Measurements from ENCODE around the gene RNF130. TPM values are rescaled to one million over a fixed set of nuclear protein-coding genes. Genes with fewer than 3 reads are reported as not detected.

RNF130 gene
- total and polyA plus RNA-seq, 2 of the 13 experiments (the other 11 are each of a cell fraction or from before 2014, with no cell fraction given) = 28.2 to 28.3 TPM

DNA sequence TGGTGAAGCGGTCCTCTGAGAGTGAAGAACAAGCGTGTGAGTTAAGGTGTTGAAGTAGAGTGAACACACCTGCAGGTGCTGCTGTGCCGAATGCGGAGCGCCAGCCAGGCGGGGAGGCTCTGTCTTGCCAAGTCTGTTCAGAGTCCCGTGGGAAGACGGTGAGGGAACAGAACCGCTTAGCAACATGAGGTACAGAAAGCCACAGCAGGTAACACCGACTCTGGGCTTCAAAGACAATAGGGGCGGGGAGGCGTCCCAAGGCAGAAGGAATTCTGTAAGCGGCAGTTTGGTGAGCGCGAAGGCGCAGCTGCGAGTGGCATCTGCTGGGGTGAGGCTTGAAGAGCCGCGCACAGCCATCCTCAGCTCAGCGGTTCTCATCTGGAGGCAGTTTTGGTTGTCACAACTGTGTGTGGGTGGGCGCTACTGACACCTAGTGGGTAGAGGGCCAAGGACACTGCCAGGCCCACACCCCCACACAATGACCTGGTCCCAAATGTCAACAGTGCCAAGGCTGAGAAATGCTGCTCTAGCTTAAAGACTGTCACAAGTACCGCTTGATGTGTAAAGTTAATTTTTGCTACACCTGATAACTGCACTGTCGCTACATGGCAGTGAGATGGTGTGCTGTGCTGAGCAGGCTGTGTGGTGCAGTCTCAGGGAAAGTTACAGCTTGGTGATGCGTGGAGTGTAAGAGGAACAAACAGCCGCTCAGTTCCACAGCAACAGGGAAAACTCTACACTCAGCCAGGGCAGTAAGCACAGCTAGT, 96.4 kb downstream of the RNF130 start (continued):
- TF ChIP-seq BATF2 (CRISPR knock-in tag; IDR thresholded peaks at IDR 0.05) = no peak
- no peak for TF ChIP-seq MED8 (CRISPR knock-in tag; IDR thresholded peaks at IDR 0.05; ENCODE audit: insufficient replicate concordance)
- peak; percentile 67 for TF ChIP-seq RAD21 (CRISPR knock-in tag; IDR thresholded peaks at IDR 0.05)
- no peak for TF ChIP-seq ZNF709 (CRISPR knock-in tag; IDR thresholded peaks at IDR 0.05)
- no peak for TF ChIP-seq ZFAT (CRISPR knock-in tag; conservative IDR thresholded peaks at IDR 0.05)
- TF ChIP-seq GATAD2A (CRISPR knock-in tag; IDR thresholded peaks at IDR 0.05) = 0 out of 2 replicates have a peak, but pooled peaks have one; percentile 11
- no peak for TF ChIP-seq NR1H2 (CRISPR knock-in tag; IDR thresholded peaks at IDR 0.05; ENCODE audit: borderline replicate concordance, low read depth)
- TF ChIP-seq, protein P1, sequence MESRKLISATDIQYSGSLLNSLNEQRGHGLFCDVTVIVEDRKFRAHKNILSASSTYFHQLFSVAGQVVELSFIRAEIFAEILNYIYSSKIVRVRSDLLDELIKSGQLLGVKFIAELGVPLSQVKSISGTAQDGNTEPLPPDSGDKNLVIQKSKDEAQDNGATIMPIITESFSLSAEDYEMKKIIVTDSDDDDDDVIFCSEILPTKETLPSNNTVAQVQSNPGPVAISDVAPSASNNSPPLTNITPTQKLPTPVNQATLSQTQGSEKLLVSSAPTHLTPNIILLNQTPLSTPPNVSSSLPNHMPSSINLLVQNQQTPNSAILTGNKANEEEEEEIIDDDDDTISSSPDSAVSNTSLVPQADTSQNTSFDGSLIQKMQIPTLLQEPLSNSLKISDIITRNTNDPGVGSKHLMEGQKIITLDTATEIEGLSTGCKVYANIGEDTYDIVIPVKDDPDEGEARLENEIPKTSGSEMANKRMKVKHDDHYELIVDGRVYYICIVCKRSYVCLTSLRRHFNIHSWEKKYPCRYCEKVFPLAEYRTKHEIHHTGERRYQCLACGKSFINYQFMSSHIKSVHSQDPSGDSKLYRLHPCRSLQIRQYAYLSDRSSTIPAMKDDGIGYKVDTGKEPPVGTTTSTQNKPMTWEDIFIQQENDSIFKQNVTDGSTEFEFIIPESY (CRISPR knock-in tag; IDR thresholded peaks at IDR 0.05) = peak; percentile 95
- TF ChIP-seq NR2F6 (IDR thresholded peaks at IDR 0.05) = no peak
- peak; percentile 28; the same call in 1 of the 2 replicates for TF ChIP-seq NR2F6 (CRISPR knock-in tag; IDR thresholded peaks at IDR 0.05)
- no peak for TF ChIP-seq CCDC6 (CRISPR knock-in tag; IDR thresholded peaks at IDR 0.05)
- TF ChIP-seq RBM39 (IDR thresholded peaks at IDR 0.05; ENCODE audit: low read depth, low read length, poor library complexity, severe bottlenecking) = no peak
- no peak for TF ChIP-seq HHEX (CRISPR knock-in tag; IDR thresholded peaks at IDR 0.05)
- no peak for TF ChIP-seq ZNF34 (CRISPR knock-in tag; IDR thresholded peaks at IDR 0.05; ENCODE audit: borderline replicate concordance)
- TF ChIP-seq PCBP1 (IDR thresholded peaks at IDR 0.05; ENCODE audit: borderline replicate concordance, low read depth, low read length) = no peak
- TF ChIP-seq SAP130 (CRISPR knock-in tag; IDR thresholded peaks at IDR 0.05; ENCODE audit: low read depth) = 0 out of 2 replicates have a peak, but pooled peaks have one; percentile 15
- no peak for TF ChIP-seq GFI1 (CRISPR knock-in tag; IDR thresholded peaks at IDR 0.05; ENCODE audit: borderline replicate concordance)
- no peak for TF ChIP-seq ZNF781 (CRISPR knock-in tag; IDR thresholded peaks at IDR 0.05; ENCODE audit: borderline replicate concordance, not compliant biosample characterization)
- no peak for TF ChIP-seq ZNF207 (IDR thresholded peaks at IDR 0.05; ENCODE audit: borderline replicate concordance)
- TF ChIP-seq, protein P2, sequence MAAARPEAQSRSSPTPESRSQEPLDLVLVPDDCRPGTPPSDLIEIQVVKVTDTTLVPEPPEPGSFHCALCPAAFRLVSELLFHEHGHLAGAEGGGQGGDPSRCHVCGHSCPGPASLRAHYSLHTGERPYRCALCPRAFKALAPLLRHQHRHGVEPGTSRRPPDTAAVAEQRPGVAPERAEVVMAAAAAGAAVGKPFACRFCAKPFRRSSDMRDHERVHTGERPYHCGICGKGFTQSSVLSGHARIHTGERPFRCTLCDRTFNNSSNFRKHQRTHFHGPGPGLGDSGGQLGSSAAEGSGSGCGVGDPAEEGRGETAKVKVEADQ (CRISPR knock-in tag; IDR thresholded peaks at IDR 0.05; ENCODE audit: borderline replicate concordance) = no peak
- no peak for TF ChIP-seq ZEB1 (IDR thresholded peaks at IDR 0.05; ENCODE audit: insufficient replicate concordance, low read depth)
- TF ChIP-seq, protein P3, sequence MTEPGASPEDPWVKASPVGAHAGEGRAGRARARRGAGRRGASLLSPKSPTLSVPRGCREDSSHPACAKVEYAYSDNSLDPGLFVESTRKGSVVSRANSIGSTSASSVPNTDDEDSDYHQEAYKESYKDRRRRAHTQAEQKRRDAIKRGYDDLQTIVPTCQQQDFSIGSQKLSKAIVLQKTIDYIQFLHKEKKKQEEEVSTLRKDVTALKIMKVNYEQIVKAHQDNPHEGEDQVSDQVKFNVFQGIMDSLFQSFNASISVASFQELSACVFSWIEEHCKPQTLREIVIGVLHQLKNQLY (CRISPR knock-in tag; IDR thresholded peaks at IDR 0.05) = no peak
- 0 out of 2 replicates have a peak, but pooled peaks have one; percentile 19 for TF ChIP-seq REPIN1 (CRISPR knock-in tag; IDR thresholded peaks at IDR 0.05; ENCODE audit: borderline replicate concordance, low read depth)
- no peak for TF ChIP-seq ZNF749 (CRISPR knock-in tag; IDR thresholded peaks at IDR 0.05; ENCODE audit: borderline replicate concordance)
- TF ChIP-seq, protein P4, sequence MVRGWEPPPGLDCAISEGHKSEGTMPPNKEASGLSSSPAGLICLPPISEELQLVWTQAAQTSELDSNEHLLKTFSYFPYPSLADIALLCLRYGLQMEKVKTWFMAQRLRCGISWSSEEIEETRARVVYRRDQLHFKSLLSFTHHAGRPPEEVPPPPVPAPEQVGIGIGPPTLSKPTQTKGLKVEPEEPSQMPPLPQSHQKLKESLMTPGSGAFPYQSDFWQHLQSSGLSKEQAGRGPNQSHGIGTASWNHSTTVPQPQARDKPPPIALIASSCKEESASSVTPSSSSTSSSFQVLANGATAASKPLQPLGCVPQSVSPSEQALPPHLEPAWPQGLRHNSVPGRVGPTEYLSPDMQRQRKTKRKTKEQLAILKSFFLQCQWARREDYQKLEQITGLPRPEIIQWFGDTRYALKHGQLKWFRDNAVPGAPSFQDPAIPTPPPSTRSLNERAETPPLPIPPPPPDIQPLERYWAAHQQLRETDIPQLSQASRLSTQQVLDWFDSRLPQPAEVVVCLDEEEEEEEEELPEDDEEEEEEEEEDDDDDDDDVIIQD (CRISPR knock-in tag; IDR thresholded peaks at IDR 0.05; ENCODE audit: low read depth) = 0 out of 2 replicates have a peak, but pooled peaks have one; percentile 20
